GM19238 (cell line): ENCODE results near the gene RTRAF.

ENCODE experiments used
- DNase-seq: peaks from one replicate; pipeline ENCODE4 v3.0.0; 2011; ENCODE audit warnings: low spot score; ENCODE audit not compliant: insufficient read length

Gene RTRAF

DNA sequence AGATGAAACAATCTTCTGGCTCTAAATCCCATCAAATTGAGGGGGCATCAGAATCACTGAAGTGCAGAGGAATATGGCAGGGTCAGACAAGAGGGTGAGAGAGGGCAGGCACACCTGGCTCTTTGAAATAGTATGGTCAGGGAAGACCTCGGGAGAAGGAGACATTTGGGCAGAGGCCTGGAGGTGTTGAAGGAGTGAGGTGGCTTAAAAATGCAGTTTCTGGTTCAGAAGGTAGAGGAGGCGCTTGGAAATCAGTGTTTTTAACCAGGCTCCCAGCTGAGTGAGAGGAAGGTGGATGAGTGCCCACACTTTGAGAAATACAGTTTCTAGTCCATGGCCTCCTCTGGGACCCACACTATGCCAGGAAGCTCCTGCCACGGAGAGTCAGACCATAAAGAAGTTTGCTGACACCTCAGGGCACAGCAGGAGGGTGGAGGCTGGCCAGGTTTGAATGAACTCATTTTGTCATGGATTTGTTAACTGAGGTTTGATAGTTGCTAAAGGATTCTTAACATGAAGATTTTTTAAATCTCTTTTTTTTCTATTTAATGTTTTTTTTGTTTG, 59.4 kb downstream of the RTRAF start:
- DNase-seq, result no peak

DNA sequence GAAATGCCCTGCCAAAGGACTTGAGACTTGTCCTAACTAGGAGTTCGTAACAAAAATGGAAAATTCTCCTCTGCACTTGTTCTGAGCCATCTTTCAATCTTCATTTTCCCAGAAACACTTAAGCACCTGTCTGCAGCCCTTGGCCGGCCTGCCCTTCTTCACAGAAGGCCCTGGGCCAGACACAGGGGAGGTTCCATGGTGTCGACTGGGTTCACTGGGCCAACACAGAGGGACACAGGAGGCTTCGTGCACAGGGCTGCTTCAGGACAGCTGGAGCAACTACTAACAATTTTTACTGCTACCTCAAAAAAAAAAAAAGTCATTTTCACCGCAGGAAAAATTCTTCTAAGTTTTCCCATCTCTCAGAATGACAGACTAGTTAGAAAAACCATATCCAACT, 59.9 kb downstream of the RTRAF start:
- DNase-seq, result no peak

DNA sequence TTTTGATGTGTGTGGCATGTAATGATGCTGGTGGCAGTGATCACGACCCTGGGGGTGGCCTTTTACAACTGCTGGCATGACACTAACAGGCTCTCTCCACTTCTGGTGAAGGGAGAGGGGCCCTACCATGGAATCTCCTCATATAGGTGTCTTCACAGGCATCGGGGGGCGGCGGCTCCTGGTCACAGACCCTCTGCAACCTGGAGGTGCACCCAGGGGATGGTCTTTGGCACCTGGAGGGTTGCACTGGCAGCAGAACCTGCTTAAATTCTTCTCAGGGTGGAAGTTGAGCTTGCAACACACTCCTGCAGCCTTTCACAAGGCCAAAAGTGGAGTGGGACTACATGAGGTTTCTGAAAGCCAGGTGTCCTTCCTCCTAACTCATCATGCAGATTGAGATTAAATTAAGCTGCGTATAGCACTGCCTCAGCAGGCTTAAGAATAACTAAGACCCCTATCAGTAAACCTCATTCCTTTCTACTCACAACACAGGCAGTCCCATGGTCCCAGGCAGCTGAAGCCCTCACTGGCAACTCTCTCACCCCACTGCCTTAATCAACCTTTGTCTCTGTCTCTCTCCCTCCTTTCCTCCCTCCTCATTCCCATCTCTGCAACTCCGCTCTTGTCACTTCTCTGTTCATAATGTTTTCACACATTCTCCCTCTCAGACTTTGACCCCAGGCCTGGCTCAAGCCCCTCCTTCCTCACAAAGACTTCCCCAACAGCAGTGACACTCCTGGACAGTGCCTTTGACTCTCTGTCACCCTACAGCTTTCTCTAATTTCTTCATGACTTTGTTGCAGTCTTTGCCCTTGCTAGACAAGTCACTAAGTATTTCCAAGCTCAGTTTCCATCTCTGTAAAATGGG, 60.6 kb downstream of the RTRAF start:
- DNase-seq, result no peak

DNA sequence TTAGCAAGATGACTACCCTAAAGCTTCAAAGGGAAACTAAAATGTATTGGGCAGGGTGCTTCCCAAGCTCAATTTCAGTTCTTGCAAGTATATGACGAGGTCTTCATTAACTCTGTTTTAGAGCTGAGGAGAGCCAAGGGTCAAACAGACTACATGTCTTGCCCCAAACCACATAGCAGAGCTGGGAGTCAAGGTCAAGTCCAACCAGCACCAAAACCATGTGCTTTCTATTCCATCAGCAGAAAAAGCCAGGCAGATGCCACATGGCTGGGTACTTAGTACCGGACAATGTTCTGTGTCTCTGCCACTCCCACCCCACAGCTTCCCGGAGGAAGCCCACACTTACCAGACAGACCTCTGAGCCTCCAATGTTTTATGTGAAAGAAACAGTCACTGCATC, 61.9 kb downstream of the RTRAF start:
- no peak for DNase-seq

DNA sequence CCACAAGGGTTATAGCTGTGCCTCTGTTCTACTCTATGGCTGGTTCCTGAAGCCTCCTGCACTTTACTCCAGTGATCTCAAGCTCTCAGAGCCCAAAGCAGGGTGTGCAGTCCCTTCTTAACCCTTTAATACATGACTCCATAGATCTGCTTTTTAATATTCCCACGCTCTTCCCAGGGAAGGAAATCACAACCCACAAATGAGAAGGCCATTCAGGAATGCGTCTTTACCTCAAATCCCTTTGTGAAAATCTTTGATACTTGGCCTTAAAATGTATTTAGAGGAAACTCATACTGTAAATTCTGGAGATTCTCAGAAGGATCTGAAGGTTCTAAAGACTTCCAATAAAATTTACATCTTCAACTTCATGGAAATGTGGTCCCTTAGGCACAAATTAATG, 62.5 kb downstream of the RTRAF start:
- no peak for DNase-seq

DNA sequence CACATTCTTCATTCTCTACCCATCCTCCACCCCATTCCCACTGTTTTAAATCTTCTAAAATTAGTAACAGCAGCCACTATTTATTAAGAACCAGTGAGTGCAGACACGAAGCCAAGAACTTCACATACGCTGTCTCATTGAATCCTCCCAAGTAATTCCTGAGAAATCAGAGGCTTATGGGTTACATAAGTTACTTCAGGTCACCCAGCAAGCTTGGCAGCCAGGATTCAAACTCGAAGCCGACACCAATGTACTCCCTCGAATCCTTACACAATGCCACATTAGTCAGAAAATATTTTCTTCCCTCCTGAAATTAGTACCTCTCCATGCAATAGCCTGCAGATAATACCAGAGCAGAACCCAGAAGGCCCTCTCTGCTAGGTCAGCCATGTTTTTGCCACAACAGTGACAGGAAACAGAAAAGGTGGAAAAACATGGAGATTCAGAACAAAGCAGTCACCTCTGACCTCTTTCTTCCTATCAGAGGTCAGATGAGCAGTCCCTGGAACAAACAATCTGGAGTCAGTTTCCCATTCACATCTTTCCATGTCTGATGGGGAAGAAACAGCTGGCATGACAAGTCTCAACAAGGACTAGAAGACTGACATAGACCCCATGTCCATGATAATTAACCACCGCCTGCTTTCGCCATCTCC, 63.1 kb downstream of the RTRAF start:
- DNase-seq, result no peak

DNA sequence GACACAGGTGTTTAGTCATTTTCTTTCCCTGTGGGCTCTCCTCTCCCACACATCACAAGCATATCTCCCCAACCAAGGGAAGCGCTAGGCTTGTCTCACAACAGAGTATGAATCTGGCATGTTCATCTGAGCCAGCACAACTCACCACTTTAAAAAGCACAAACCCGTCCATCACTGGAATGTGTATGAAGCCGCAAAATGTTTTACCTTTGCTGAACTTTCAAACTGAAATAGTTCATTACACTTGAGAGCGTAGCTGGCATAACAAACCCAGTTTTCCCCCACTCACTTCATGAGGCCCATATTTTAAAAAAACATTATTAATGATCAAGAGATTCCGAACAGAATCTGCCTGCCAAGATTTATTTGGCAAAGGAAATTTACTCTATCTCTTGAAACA, 63.7 kb downstream of the RTRAF start:
- no peak for DNase-seq

DNA sequence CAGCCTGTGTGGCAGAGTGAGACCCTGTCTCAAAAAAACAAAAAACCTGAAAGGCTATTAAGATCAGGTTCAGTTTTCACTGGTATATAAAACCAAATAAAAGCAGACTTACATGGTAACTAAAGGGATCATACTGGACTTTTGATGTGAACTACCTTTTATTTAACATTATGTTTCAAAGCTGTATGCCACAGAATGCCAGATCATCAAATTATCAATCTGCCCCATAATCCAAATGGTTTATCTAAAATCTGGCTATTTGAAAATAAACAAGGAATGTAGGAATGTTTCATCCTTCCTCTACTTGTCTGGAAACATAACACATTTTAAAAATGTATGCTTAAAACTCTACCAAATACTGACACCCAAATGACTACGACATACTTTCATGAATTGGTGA, 65.3 kb downstream of the RTRAF start:
- no peak for DNase-seq

DNA sequence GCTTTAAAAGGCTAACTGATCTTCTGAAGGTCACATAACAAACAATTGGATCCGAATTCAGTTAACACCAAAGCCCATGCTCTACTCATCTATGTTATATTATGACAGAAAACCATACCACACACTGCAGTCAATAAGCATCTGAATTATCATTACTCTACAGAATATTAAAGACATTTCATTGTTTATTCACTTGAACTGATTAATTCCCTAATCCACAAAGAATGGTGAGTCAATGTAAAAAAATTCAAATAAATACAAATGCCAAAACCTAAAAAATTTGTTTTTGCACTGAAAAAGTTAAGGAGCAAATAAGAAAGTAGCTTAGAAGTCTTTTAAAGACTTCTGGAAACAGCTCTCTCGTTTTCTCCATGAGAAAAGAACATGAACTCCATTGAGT, 65.8 kb downstream of the RTRAF start:
- DNase-seq, result no peak

DNA sequence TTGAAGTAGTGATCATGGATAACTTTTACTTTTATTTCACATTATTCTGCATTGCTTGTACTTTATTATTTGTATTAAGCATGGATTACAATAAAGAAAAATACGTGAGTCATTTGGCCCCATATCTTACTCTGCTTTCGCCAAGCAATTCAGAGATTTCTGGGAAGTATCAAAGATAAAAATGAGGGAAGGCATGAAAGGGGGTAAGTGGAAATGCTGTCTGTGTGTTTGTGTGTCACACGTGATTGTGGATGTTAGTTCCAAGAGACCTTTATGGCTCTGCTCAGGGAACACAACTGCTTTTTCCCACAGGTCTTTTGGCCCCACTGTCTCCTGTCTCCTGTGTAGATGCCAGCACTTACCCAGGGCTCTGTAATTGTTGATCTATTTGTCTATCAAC, 69.0 kb downstream of the RTRAF start:
- no peak for DNase-seq

DNA sequence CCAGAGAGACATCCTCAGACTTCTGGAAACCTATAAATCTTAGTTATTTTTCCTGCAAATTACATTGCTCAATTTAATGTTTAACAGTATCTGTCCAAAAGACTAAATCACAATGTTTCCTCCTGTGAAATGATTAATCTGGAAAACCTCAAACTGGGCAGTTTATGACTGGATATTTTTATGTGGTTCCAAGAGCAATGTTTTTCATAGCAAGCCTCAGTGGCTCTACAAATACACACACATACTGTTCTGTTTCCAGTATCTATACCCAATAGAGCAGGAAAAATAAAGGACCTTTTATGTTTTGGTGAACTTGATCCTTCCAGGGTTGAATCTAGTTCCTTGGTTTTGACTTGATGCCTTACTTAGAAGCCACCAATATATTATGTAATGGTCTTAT, 70.3 kb downstream of the RTRAF start:
- no peak for DNase-seq

DNA sequence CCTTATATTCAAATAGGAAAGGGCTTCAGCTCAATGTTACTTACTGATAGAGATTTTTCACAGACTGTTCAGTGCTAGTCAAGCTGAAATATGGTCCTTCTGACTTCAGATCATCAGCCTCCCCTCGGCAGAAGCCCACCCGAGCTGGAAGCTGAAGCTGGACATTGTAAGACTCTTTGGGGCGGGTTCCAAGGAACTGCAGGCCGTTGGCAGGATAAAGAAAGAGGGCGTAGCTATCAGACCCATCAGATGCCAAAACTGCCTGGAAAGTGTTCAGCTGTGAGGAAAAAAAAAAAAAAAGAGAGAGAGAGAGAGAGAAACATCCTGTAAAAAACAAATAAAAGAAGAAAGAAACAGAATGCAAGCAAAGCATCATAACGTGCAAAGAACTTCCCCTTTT, 70.7 kb downstream of the RTRAF start:
- DNase-seq, result no peak
